Stimulated activated CD8-positive, alpha-beta memory T cell treated with anti-CD3 and anti-CD28 coated beads, Interleukin-12 subunit alpha, Interleukin-12 subunit beta, amount 100 ng/mL, for 24 hours (primary cell): ENCODE measurements around the gene POM121C.
"Not testable (repeated sequence)": the region's sequence is repeated elsewhere in the genome, so short reads cannot be mapped to it uniquely, and the experiment has no call there.

Source experiments
- DNase-seq: peaks from one replicate; pipeline ENCODE4 v3.0.0-alpha.2; 2020; ENCODE audit errors: extremely low read depth

Gene POM121C

GRCh38 chr7:75393194-75393593, 92.9 kb downstream of the POM121C start:
- not testable (repeated sequence) for DNase-seq

GRCh38 chr7:75374519-75375317, 111.4 kb downstream of the POM121C start:
- not testable (repeated sequence) for DNase-seq

DNA sequence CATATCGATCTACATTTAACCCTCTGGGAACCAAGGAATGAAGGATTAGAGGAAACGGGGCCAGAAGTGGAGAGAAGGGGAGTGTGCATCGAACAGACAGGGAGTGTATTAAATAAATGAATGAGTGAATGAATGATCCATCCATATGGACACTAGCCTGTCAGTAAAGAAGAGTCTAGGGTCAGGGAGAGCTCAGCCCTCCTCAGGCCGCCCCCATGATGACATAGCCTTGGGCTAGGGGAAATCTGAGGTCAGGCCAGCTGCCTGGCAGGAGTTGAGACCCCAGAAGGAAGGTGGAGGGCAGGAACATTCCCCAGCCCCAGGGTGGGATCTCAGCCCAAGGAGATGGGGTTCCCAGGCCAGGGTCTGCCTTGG, 112.0 kb downstream of the POM121C start:
- not testable (repeated sequence) for DNase-seq

DNA sequence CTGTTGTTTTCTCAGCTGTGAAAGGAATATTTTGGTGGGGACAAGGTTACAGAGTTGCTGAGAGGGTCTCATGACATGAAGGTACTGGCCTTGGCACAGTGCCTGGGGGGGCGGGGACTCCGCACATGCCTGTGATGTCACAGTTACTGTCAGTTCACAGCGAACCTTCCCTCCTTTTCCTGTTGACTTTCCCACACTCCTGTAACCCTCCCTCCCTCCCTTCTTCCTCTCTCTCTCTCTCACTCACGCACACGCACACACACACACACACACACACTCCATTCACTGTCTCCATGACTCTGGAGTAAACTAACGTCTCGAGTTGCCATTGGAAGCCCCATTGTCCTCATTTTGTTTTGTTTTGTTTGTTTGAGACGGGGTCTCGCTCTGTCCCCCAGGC, 118.8 kb downstream of the POM121C start:
- DNase-seq = not testable (repeated sequence)
